GM19463 (cell line): ENCODE data around the gene FGF5.
"Not testable (repeated sequence)": the region's sequence is repeated elsewhere in the genome, so short reads cannot be mapped to it uniquely, and the experiment has no call there.

ENCODE experiments used
- ATAC-seq: cut with Tn5 transposase; IDR thresholded peaks from one replicate; pipeline ENCODE4 v1.9.1; 2021; ENCODE audit warnings: mild to moderate bottlenecking, moderate library complexity; ENCODE audit not compliant: unreplicated experiment

The FGF5 gene

GRCh38 chr4:80294206-80294605 lies 27.7 kb downstream of the FGF5 start:
- no peak for ATAC-seq

GRCh38 chr4:80295336-80295735 lies 28.9 kb downstream of the FGF5 start:
- ATAC-seq: no peak

GRCh38 chr4:80295826-80296225 lies 29.4 kb downstream of the FGF5 start:
- no peak for ATAC-seq

GRCh38 chr4:80301884-80302283 lies 35.4 kb downstream of the FGF5 start:
- no peak for ATAC-seq

GRCh38 chr4:80302616-80303223 lies 36.3 kb downstream of the FGF5 start:
- no peak for ATAC-seq

GRCh38 chr4:80305466-80305865 lies 39.0 kb downstream of the FGF5 start:
- no peak for ATAC-seq

GRCh38 chr4:80306260-80306659 lies 39.8 kb downstream of the FGF5 start:
- no peak for ATAC-seq

- no peak for ATAC-seq
These were observed 40.8 kb downstream of the FGF5 start for GRCh38 chr4:80307183-80307735.

GRCh38 chr4:80307774-80308465 lies 41.5 kb downstream of the FGF5 start:
- ATAC-seq: no peak

- ATAC-seq: no peak
These were observed 42.0 kb downstream of the FGF5 start for GRCh38 chr4:80308466-80308822.

GRCh38 chr4:80309294-80310004 lies 43.0 kb downstream of the FGF5 start:
- no peak for ATAC-seq

GRCh38 chr4:80311130-80311529 lies 44.7 kb downstream of the FGF5 start:
- no peak for ATAC-seq

GRCh38 chr4:80312124-80312523 lies 45.7 kb downstream of the FGF5 start:
- no peak for ATAC-seq

GRCh38 chr4:80313627-80314026 lies 47.2 kb downstream of the FGF5 start:
- no peak for ATAC-seq

GRCh38 chr4:80315848-80316247 lies 49.4 kb downstream of the FGF5 start:
- ATAC-seq: not testable (repeated sequence)

- ATAC-seq: no peak
These were observed 54.9 kb downstream of the FGF5 start for GRCh38 chr4:80321341-80321740.

- ATAC-seq: no peak
These were observed 55.3 kb downstream of the FGF5 start for GRCh38 chr4:80321776-80322175.

GRCh38 chr4:80322716-80323115 lies 56.3 kb downstream of the FGF5 start:
- ATAC-seq: no peak

GRCh38 chr4:80324171-80324570 lies 57.7 kb downstream of the FGF5 start:
- no peak for ATAC-seq

GRCh38 chr4:80331693-80332092 lies 65.2 kb downstream of the FGF5 start:
- no peak for ATAC-seq

- no peak for ATAC-seq
These were observed 66.7 kb downstream of the FGF5 start for GRCh38 chr4:80333121-80333520.

GRCh38 chr4:80334568-80334967 lies 68.1 kb downstream of the FGF5 start:
- no peak for ATAC-seq
